Activated T-cell treated with anti-CD3 and anti-CD28 coated beads, Interleukin-2, amount 50 U/mL, for 4 hours (primary cell): Measurements from ENCODE around the gene CDK7. TPM values are rescaled to one million over a fixed set of nuclear protein-coding genes. Genes with fewer than 3 reads are reported as not detected.
"Not testable (repeated sequence)": the region's sequence is repeated elsewhere in the genome, so short reads cannot be mapped to it uniquely, and the experiment has no call there.

ENCODE experiments used
- ATAC-seq, 2 donors: fragments of 200-7000 bp; cut with Tn5 transposase; one replicate each; pipeline ENCODE4 v1.10.0; 2021
- DNase-seq: peaks from one replicate; pipeline ENCODE4 v3.0.0-alpha.2; 2020
- H3K27me3 Mint-ChIP-seq: one replicate; pipeline ENCODE4 v1.8.0; 2021; ENCODE audit warnings: low read depth, mixed read lengths
- H3K36me3 Mint-ChIP-seq: one replicate; pipeline ENCODE4 v1.8.0; 2022; ENCODE audit warnings: mixed read lengths; ENCODE audit not compliant: insufficient read depth
- H3K4me1 Mint-ChIP-seq: one replicate; pipeline ENCODE4 v1.8.0; 2021; ENCODE audit warnings: low read depth, mixed read lengths
- H3K4me3 Mint-ChIP-seq: one replicate; pipeline ENCODE4 v1.8.0; 2021; ENCODE audit warnings: mild to moderate bottlenecking, moderate library complexity, mixed read lengths
- H3K9me3 Mint-ChIP-seq: one replicate; pipeline ENCODE4 v1.8.0; 2021; ENCODE audit warnings: mixed read lengths
- total RNA-seq, 3 donors: library from RNA; stranded (reverse); gene quantifications; one replicate each; pipeline ENCODE4 v1.2.1, GENCODE V29; 2021

The CDK7 gene
- total RNA-seq, 3 donors from 2014 or later, result 39.9 to 52.4 (median 48.5) TPM

DNA sequence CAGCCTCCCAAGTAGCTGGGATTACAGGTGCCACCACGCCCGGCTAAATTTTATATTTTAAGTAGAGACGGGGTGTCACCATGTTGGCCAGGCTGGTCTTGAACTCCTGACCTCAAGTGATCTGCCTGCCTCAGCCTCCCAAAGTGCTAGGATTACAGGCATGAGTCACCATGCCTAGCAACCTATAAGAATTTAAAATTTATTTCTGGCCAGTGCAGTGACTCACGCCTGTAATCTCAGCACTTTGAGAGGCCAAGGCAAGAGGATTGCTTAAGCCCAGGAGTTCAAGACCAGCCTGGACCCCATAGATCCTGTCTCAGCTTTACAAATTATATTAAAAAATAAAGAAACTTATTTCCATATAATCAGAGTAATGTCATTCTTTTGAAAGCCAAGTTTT lies 21.3 kb downstream of the CDK7 start:
- peaks cover 32% of the 10 kb centered on the region for H3K36me3 Mint-ChIP-seq
- H3K27me3 Mint-ChIP-seq, H3K9me3 Mint-ChIP-seq, H3K4me1 Mint-ChIP-seq, H3K4me3 Mint-ChIP-seq, DNase-seq, ATAC-seq: not testable (repeated sequence)

DNA sequence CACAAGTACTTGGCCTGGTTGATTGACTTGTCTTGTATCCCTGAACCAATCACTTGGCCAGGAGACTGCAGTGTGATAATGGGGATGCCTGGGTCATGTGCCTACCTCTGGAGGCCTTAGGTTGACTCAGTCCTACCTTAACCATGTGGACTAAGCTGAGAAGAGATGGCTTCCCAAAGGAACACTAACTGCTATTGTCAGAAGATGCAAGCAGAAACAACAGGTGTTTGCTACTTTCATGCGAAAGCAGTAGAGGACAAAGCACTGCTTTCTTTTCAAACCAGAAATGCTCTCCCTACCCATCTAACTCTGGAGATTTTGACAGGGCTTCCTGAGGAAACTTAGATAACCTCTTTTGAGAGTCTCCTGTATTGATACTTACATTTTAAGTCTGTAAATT lies 22.9 kb downstream of the CDK7 start:
- no peaks in the 10 kb centered on the region for H3K9me3 Mint-ChIP-seq
- no peaks in the 10 kb centered on the region for H3K4me1 Mint-ChIP-seq
- no peak for ATAC-seq
- no peak for DNase-seq
- H3K36me3 Mint-ChIP-seq, result peaks cover 39% of the 10 kb centered on the region
- H3K4me3 Mint-ChIP-seq, result no peak overlapping the region
- H3K27me3 Mint-ChIP-seq, result no peaks in the 10 kb centered on the region

DNA sequence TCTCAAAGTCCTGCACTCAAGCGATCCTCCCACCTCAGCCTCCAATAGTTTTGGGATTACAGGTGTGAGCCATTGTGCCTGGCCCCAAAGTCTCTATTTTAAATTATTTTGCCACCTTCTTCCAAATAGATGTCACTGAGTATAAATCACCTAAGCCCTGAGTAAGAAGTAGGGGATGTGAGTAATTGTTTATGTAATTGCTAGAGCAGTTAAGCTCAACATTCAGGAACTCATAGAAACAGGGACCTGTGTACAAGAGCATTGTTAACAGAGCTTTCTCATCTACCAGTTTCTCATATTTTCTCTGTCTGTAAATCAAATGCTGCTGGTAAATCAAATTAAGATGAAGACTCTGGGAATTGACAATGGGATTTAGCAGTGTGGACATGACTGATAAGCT lies 26.3 kb downstream of the CDK7 start:
- Mint-ChIP-seq H3K4me3 (no peak overlapping the region), H3K9me3 (no peaks in the 10 kb centered on the region), H3K27me3 (no peaks in the 10 kb centered on the region), H3K4me1 (no peaks in the 10 kb centered on the region), H3K36me3 (peaks cover 48% of the 10 kb centered on the region)
- DNase-seq, result no peak
- ATAC-seq, result no peak

DNA sequence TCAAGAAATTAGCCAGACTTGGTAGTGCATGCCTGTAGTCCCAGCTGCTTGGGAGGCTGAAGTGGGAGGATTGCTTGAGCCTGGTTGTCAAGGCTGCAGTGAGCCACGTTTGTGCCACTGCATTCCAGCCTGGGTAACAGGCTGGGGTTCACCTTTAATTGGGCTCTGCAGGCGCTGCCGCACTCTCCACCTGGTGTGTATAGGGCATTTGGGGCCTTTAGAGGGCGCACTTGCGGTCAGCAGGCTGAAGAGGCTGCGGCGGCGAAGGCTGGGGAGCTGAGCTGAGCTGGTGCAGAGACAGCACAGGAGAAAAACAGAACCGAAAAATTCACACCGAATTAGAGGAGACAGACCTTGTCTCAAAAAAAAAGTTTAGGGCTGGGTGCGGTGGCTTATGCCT lies 31.2 kb downstream of the CDK7 start:
- H3K9me3 Mint-ChIP-seq, result no peaks in the 10 kb centered on the region
- H3K4me3 Mint-ChIP-seq, result no peak overlapping the region
- no peaks in the 10 kb centered on the region for H3K27me3 Mint-ChIP-seq
- H3K4me1 Mint-ChIP-seq, result no peaks in the 10 kb centered on the region
- ATAC-seq, result no peak
- H3K36me3 Mint-ChIP-seq, result peaks cover 31% of the 10 kb centered on the region
- DNase-seq, result no peak

DNA sequence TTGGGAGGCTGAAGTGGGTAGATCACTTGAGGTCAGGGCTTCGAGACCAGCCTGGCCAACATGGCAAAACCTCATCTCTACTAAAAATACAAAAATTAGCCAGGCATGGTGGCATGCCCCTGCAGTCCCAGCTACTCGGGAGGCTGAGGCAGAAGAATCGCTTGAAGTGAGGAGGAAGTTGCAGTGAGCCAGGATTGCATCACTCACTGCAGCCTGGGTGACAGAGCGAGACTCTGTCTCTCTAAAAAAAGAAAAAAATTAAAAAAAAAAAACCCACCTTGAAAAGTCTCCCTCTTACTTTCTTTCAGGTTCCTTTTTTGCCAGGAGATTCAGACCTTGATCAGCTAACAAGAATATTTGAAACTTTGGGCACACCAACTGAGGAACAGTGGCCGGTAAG lies 34.2 kb downstream of the CDK7 start:
- ATAC-seq (no peak), DNase-seq (no peak)
- Mint-ChIP-seq H3K36me3 (peaks cover 24% of the 10 kb centered on the region), H3K9me3 (no peaks in the 10 kb centered on the region), H3K27me3 (no peaks in the 10 kb centered on the region), H3K4me3 (no peak overlapping the region), H3K4me1 (peaks cover 9% of the 10 kb centered on the region)

DNA sequence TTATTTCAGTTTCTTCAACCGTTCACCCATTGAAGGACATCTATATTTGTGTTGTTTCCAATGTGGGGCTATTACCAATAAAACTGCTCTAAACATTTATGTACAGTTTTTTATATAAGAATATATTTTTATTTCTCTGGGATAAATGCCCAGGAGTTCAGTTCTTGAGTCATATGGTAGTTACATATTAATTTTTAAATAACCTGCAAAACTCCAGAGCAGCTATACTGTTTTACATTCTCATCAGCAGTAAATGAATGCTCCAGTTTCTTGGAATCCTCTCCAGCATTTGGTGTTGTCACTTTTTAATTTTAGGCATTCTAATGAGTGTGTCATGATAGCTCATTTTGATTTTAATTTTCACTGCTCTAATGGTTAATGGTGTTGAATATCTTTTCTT lies 36.2 kb downstream of the CDK7 start:
- Mint-ChIP-seq H3K4me1 (peaks cover 9% of the 10 kb centered on the region), H3K36me3 (peaks cover 25% of the 10 kb centered on the region), H3K4me3 (no peak overlapping the region), H3K9me3 (no peaks in the 10 kb centered on the region), H3K27me3 (no peaks in the 10 kb centered on the region)
- DNase-seq, result no peak
- ATAC-seq, result no peak

DNA sequence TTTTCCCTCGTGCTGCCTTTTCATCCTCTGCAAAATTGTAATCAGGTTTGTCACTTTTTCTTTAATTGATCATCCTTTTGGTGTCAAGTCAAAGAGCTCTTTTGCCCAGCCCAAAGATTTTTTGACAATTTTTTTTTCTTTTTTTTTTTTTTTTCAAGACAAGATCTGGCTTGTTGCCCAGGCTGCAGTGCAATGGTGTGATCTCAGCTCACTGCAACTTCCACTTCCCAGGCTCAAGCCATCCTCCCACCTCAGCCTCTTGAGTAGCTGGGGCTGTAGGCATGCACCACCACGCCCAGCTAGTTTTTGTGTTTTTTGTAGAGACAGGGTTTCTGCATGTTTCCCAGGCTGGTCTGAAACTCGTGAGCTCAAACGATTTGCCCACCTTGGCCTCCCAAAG lies 36.7 kb downstream of the CDK7 start:
- ATAC-seq, result no peak
- Mint-ChIP-seq H3K36me3 (peaks cover 25% of the 10 kb centered on the region), H3K9me3 (no peaks in the 10 kb centered on the region), H3K4me1 (peaks cover 9% of the 10 kb centered on the region), H3K27me3 (no peaks in the 10 kb centered on the region), H3K4me3 (no peak overlapping the region)
- no peak for DNase-seq

DNA sequence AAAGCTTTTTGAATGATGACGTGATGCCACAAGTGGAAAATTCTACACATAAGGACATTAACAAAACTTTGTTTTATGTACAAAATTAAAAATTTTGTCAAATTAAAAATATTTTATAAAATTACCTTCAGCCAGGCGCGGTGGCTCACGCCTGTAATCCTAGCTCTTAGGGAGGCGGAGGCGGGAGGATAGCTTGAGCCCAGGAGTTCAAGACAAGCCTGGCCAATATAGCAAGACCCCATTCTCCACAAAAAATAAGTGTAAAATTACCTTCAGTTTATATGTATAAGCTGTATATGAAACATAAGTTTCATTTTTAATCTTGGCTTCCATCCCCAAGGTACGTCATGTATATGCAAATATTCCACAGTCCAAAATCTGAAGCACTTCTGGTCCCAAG lies 40.9 kb downstream of the CDK7 start:
- no peak for DNase-seq
- Mint-ChIP-seq H3K9me3 (no peaks in the 10 kb centered on the region), H3K27me3 (no peaks in the 10 kb centered on the region), H3K4me3 (no peak overlapping the region), H3K36me3 (peaks cover 33% of the 10 kb centered on the region), H3K4me1 (peaks cover 9% of the 10 kb centered on the region)
- ATAC-seq, result no peak

DNA sequence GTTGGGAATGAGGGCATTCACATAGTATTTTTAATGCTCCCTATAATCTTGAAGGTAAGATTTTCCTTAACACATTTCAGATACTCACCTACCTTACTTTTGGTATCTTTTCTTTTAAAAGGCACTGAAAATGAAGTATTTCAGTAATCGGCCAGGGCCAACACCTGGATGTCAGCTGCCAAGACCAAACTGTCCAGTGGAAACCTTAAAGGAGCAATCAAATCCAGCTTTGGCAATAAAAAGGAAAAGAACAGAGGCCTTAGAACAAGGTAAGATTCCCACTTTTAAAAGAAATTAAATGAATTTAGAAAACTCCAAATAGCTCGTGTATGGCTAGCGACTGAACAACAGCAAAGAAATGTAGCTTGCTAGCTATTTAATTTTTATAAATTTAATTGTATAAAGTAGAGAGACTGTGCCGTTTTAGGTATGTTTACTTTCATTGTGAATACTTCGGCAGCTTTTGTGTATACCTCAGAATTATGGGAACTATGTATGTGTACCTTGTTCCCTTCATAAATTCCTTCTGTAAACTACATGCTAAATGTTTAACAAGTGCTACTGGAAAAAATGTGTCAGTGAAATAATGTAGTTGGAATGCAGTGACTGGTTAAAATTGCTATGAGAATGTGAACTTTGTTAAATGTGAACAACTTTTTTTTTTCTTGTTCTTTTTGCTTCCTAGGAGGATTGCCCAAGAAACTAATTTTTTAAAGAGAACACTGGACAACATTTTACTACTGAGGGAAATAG lies 41.9 kb downstream of the CDK7 start:
- no peaks in the 10 kb centered on the region for H3K27me3 Mint-ChIP-seq
- ATAC-seq, result no peak
- no peak for DNase-seq
- H3K9me3 Mint-ChIP-seq, result no peaks in the 10 kb centered on the region
- peaks cover 5% of the 10 kb centered on the region for H3K4me1 Mint-ChIP-seq
- H3K4me3 Mint-ChIP-seq, result no peak overlapping the region
- H3K36me3 Mint-ChIP-seq, result peaks cover 28% of the 10 kb centered on the region

DNA sequence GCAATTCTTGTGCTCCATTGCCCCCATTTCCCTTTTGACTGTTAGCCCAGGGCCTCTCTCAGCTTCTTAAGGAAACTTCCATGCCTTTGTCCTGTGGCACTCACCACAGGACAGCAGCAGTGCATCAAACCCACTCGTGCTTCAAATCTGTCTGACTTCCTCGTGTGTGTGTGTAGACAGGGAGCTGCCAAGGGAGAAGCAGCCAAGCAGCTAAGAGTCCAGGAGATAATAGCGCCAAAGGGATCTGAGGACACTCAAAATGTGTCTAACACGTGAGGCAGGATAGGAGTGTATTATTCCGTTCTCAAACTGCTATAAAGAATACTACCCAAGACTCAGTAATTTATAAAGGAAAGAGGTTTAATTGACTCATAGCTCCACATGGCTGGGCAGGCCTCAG lies 44.8 kb downstream of the CDK7 start:
- ATAC-seq, result no peak

DNA sequence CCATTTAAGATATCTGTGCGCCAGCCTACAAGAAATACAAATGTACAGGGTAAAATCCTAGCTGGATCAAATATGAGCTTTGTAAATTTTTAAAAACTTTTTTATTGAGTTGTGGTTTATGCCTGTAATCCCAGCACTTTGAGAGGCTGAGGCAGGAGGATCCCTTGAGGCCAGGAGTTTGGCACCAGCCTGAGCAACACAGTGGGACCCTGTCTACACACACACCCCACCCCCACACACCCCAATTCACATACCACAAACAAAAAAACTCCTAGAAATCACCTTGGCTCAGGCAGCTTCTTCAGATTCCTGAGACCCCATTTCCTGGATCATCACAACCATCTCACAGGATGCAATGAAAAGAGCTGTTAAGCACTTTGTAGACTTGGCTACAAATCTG lies 46.4 kb downstream of the CDK7 start:
- ATAC-seq, result no peak
- H3K9me3 Mint-ChIP-seq, result no peaks in the 10 kb centered on the region
- no peak overlapping the region for H3K4me3 Mint-ChIP-seq
- no peaks in the 10 kb centered on the region for H3K4me1 Mint-ChIP-seq
- no peak for DNase-seq
- no peaks in the 10 kb centered on the region for H3K27me3 Mint-ChIP-seq
- H3K36me3 Mint-ChIP-seq, result peaks cover 26% of the 10 kb centered on the region

More for the DNA sequence above, 44.8 kb downstream of the CDK7 start:
- H3K36me3 Mint-ChIP-seq, result peaks cover 22% of the 10 kb centered on the region
- no peaks in the 10 kb centered on the region for H3K4me1 Mint-ChIP-seq
- no peaks in the 10 kb centered on the region for H3K27me3 Mint-ChIP-seq
- no peak overlapping the region for H3K4me3 Mint-ChIP-seq
- DNase-seq, result no peak
- H3K9me3 Mint-ChIP-seq, result no peaks in the 10 kb centered on the region

DNA sequence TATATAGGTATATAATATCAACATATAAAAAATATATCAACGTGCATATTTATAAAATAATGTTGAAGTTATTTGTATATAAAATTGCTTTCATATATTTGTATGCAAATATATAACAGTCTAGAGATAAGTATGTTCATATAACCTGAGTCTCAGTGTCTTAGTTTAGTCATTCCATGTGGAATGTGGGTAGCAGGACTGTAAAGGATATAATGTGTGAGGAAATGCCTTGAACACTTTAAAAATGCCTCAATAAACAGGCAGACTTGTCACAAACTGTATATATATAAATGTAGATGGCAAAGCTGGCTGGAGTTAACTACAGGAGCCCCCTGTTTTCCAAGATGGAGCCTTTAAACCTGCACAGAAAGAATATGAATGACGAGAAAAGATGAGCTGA lies 49.5 kb downstream of the CDK7 start:
- H3K4me1 Mint-ChIP-seq, result no peaks in the 10 kb centered on the region
- H3K27me3 Mint-ChIP-seq, result no peaks in the 10 kb centered on the region

DNA sequence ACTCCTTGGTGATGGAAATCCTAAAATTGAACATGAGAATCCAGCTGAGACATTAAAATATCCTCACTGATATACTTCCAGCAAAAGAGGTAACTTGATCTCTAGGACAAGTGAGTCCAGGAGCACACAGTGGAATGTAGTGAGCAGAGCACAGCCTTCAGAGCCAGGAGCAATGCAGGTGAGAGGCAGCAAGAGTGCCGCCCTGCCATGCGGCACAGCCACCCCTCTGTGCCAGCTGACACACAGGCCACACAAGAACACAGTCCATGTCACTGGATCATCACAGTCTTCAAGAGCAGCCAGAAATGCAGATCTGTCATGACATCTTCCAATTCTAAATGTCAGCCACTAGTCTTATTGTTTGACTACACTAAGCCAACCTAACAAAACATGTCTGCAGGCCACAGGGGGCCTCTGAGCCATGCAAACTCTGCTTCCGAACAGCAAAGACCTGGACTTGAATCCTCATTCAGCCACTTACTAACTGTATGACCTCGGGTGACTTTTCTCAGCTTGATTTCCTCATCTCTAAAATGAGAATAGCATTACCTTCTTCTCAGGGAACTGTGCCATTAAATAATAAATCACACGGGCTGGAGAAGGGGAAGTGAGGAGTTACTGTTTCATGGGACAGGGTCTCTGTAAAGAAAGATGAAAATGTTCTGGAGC lies 50.9 kb downstream of the CDK7 start:
- DNase-seq, result no peak
- Mint-ChIP-seq H3K4me3 (no peak overlapping the region), H3K4me1 (no peaks in the 10 kb centered on the region), H3K36me3 (peaks cover 12% of the 10 kb centered on the region), H3K9me3 (no peaks in the 10 kb centered on the region), H3K27me3 (no peaks in the 10 kb centered on the region)
- no peak for ATAC-seq

More for the DNA sequence above, 49.5 kb downstream of the CDK7 start:
- ATAC-seq (no peak), DNase-seq (no peak)
- no peak overlapping the region for H3K4me3 Mint-ChIP-seq
- H3K9me3 Mint-ChIP-seq, result no peaks in the 10 kb centered on the region
- peaks cover 18% of the 10 kb centered on the region for H3K36me3 Mint-ChIP-seq

DNA sequence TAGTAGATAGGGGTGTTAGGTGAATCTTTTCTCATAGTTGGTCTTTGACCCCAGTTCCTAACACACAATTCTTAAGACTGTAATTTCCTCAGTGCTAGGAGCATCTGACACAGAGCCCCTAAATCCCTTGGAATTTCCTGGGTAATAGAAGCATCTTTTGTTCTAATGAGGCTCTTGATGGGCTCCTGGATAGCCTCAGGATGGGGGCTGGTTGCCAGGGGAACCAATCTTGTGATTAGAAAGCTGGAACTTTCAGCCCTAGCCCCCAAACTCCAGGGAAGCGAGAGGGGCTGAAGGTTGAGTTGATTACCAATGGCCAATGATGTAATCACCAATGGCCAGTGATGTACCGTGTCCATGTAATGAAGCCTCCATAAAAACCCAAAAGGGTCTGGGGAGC lies 53.4 kb downstream of the CDK7 start:
- no peak for DNase-seq
- Mint-ChIP-seq H3K27me3 (no peaks in the 10 kb centered on the region), H3K4me1 (no peaks in the 10 kb centered on the region), H3K36me3 (peaks cover 14% of the 10 kb centered on the region), H3K4me3 (no peak overlapping the region), H3K9me3 (no peaks in the 10 kb centered on the region)
- no peak for ATAC-seq

DNA sequence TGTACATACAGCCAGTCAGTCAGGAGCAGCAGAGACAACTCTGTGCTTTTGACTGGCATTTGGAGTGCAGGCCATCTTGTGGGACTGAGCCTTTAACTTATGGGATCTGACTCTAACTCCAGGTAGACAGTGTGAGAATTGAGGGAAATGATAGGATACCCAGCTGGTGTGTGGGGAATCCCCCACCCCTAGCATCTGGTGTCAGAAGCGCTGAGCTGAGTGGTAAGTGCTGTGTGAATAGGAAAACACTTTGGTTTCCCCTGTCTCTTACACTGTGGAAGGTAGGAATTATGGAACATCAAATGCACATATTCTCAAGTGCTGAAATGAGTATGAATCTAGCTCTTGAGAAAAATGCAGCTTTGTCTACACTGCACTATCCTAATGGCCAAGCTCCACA lies 54.0 kb downstream of the CDK7 start:
- no peak for ATAC-seq
- H3K4me3 Mint-ChIP-seq, result no peak overlapping the region
- DNase-seq, result no peak
- H3K9me3 Mint-ChIP-seq, result no peaks in the 10 kb centered on the region
- peaks cover 14% of the 10 kb centered on the region for H3K36me3 Mint-ChIP-seq
- H3K4me1 Mint-ChIP-seq, result no peaks in the 10 kb centered on the region
- no peaks in the 10 kb centered on the region for H3K27me3 Mint-ChIP-seq
